ENCODE results near the gene SPRR2B.
"Not testable (repeated sequence)": the region's sequence is repeated elsewhere in the genome, so short reads cannot be mapped to it uniquely, and the experiment has no call there.

The SPRR2B gene

DNA sequence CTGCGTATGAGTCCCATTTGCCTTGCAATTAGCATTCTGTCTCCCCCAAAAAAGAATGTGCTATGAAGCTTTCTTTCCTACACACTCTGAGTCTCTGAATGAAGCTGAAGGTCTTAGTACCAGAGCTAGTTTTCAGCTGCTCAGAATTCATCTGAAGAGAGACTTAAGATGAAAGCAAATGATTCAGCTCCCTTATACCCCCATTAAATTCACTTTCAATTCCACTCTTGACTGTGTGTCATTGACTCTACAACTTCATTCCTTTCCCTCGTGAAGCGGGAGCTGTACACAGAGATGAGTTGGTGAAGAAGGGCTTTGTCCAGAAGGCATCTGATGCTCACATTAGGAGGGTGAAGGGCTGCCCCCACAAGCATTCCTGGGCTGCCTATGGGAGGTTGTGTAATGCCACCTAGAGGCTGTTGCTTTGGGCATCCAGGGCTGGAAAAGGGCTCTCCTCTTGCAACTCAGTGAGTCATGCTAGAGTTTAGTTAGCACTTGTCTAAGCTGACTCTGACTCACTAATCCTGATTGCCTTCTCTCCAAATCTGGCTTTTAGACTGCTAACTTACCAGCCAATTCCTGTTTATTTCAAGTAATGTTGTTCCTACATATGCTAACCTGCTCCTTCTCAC is 38.6 kb downstream of the SPRR2B start:
- DNase-seq = no peak

DNA sequence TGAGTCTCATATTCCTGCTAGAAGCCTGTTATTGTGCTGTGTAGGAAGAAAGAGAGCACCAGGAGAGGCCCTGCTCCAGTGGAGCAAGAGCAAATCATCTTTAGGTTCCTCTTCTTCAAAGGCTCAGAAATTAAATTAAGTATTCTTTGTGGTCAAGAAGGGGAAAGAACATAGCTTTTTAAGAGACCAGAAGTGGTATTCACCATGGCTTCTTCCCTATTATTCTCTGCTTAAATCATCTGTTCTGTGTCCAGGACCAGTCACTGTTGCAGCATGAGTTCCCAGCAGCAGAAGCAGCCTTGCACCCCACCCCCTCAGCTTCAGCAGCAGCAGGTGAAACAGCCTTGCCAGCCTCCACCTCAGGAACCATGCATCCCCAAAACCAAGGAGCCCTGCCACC is 39.3 kb downstream of the SPRR2B start:
- no peak for DNase-seq

DNA sequence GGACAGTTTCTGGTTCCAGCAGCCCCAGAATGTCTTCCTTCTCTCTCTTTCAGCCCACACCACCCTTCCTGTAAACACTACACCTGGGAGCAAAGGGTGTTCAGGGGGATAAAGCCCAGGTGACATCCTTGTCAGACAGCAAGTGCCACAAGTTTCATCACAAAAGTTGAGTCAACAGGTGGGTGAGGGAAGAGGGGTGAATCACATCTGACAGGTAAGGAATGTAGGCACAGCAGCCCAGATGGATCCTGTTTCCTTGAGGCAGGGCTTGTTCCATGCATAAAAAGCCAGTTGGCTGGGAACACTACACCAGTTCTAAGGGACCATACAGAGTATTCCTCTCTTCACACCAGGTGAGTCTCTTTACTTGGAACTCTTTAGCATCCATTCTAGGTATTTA is 40.5 kb downstream of the SPRR2B start, which contains the start of gene SPRR1B:
TSS of gene SPRR1B (plus strand) at position 309 of the 400 bp plus-strand sequence. CDS start 1,143 bp downstream, outside the sequence.
- no peak for DNase-seq

DNA sequence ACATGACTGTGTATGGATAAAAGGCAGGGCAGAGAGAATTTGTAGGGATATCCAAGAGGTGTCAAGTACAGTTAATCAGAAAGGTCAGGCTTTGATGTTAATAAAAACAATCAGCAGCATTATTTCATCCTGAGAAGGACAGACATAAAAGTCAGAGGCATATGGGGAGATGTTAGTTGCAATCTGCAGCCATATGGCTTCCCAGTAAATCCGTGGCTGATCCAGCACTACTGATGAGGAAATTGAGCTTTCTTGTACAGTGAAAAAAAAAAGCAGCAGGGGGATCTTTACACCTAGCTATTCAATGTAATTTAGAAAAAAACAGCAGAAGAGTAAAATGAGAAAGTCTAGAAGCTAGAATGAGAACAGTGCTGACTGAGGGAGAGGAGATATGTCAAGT is 42.6 kb downstream of the SPRR2B start:
- no peak for DNase-seq

DNA sequence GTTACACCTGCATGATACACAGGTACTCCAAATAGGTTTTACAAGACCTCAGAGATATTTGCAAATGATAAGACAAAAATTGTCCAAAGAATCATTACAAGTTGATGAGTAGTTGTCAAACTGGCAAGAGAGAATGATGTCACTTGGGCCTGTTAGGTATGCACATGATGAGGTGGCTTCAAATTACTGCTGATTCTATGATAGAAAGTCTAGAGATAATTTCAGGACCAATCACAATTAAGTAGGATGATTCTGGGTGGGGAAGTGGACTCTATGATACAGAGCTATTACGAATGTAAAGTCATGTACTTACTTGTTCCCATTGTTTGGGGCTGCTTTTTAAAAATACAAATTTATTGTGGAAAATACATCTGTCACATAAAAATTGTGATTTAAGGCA is 45.6 kb downstream of the SPRR2B start:
- DNase-seq = no peak

DNA sequence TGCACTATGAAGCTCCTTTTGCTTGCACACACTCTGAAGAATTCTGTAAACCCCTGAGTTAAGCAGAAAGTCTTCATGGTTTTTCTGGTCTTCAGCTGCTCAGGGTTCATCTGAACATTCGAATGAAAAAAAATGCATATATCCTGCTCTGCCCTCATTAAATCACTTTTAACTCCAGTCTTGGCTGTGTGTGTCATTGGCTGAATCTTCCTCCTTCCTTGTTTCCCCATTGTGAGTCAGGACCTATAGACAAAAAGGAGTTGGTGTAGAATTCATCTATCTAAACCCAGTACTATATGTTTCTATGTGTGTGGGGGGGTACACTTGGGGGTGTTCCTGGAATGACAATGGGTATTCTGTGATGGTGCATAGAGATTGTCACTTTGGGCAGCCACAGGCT is 47.0 kb downstream of the SPRR2B start:
- DNase-seq = no peak

DNA sequence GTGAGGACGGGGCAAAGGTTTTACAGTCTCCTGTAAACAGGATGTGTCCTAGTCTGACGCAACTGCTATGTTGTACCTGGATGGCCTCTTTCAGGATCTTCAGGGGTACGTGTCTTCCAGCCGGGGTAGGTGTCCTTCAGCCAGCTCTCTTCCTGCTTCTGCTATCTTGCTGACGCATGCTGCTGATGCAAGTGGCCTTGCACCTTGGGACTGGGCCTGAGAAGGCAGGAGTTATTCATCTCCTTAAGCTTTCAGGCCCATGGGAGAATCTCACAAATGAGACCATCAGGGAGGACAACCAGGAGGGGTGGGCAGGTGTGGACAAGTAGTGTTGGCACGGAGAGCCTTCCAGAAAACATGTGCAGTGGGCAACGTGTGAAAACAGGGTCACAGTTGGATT is 48.3 kb downstream of the SPRR2B start:
- DNase-seq = no peak

DNA sequence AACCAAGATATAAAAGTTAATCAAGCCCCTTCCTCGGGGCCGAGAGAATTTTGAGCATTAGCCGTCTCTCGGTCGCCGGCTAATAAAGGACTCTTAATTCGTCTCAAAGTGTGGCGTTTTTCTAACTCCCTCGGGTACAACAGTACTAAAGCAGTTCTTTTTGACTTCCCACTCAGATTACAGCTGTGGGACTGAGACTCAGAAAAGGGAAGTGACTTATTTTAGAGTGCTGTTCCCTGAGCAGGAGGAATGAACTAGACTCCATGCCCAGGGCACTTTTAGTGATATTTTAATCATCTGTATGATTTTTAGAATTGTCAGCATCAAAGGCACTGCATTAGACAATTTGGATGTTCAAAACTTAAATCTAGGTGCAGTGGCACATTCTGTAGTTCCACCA is 49.1 kb downstream of the SPRR2B start:
- not testable (repeated sequence) for DNase-seq

DNA sequence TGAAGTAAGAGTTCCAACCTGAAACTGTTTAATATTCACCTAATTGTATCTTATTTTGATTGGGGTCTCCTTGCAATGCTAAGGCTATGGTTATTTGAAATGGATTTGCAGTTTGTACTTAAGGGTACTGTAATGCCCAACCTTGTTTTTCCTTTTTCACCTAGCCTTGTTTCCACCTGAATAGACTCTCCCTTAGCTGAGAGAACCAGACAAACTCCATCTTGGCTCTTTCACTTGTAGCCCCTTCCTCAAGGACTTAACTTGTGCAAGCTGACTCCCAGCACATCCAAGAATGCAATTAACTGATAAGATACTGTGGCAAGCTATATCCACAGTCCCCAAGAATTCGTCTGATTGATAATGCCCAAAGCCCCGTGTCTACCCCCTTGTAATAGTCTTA is 49.6 kb downstream of the SPRR2B start:
- DNase-seq = not testable (repeated sequence)

Data from SHP77 treated with DMSO at 0.1 percent for 48 hours (cell line).